ENCODE data around the gene ITPKC.
"Not testable (repeated sequence)": the region's sequence is repeated elsewhere in the genome, so short reads cannot be mapped to it uniquely, and the experiment has no call there.

Gene ITPKC

GRCh38 chr19:40776932-40777644 lies 60.2 kb downstream of the ITPKC start:
- Histone ChIP-seq H3K36me3 (ENCODE audit: insufficient read depth, low read length) (no peaks in the 10 kb centered on the region), H3K4me3 (ENCODE audit: low read depth in 1 of 2, low read length in 2 of 2) (peak overlapping the region; percentile 59 to 94)

GRCh38 chr19:40777645-40777936 lies 60.7 kb downstream of the ITPKC start:
- Histone ChIP-seq H3K4me1 (ENCODE audit: insufficient read depth, low read length) (peaks cover 17% of the 10 kb centered on the region), H3K9ac (ENCODE audit: low read length) (peak overlapping the region; percentile 69), H3K27ac (ENCODE audit: low read depth, low read length) (peak overlapping the region; percentile 99), H3K27me3 (ENCODE audit: control insufficient read depth in 1 of 2, insufficient read depth in 2 of 2, low read length in 2 of 2) (no peaks in the 10 kb centered on the region), H3K4me3 (ENCODE audit: low read depth in 1 of 2, low read length in 2 of 2) (peak overlapping the region; percentile 59 to 94), H3K9me3 (ENCODE audit: low read length) (no peaks in the 10 kb centered on the region), H3K36me3 (ENCODE audit: insufficient read depth, low read length) (no peaks in the 10 kb centered on the region)

More at GRCh38 chr19:40776932-40777644, 60.2 kb downstream of the ITPKC start:
- peaks cover 17% of the 10 kb centered on the region for H3K4me1 ChIP-seq (ENCODE audit: insufficient read depth, low read length)
- peak overlapping the region; percentile 99 for H3K27ac ChIP-seq (ENCODE audit: low read depth, low read length)
- peak overlapping the region; percentile 69 for H3K9ac ChIP-seq (ENCODE audit: low read length)
- no peaks in the 10 kb centered on the region for H3K27me3 ChIP-seq (ENCODE audit: control insufficient read depth in 1 of 2, insufficient read depth in 2 of 2, low read length in 2 of 2)
- no peaks in the 10 kb centered on the region for H3K9me3 ChIP-seq (ENCODE audit: low read length)

DNA sequence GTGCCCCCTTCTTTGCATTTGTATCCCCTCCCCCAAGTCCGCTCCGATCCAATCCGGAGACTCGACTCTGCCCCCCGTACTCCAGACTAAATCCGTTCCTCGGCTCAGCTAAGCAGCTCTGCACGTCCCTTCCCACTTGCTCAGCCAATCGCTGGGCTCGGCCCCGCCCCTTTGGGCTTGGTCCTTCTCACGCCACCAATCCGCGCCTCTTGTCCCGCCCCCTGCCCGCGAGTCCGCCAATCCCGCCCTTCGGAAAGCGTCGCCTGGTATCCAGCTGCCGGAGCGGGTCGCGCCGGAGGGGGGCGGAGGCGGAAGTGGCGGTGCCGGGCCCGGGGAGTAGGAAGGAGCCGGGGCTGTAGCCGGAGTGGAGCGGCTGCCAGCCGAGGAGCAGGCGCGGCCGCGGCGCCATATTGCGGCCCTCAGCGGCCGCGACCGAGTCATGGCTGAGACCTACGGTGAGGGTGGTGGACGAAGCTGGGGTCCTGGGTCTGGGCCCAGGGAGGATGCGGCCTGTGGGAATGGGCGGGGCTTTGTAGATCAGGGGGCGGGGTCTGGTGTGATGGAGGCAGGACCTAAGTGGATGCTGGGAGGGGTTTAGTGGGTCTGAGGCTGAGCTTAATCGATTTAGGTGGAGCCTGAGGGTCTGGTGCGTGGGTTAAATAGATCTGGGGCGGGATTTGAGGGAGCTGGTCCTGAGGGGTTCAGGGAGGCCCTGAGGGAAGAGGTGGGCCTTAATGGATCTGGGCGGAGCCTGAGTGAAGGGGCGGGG lies 61.2 kb downstream of the ITPKC start, which contains the start of gene RAB4B:
TSS of gene RAB4B (plus strand) at position 311 of the 769 bp plus-strand sequence. CDS start at position 440, 129 bp downstream.
- H3K4me1 ChIP-seq (ENCODE audit: insufficient read depth, low read length), result peaks cover 17% of the 10 kb centered on the region
- no peaks in the 10 kb centered on the region for H3K36me3 ChIP-seq (ENCODE audit: insufficient read depth, low read length)
- H3K4me3 ChIP-seq (ENCODE audit: low read depth in 1 of 2, low read length in 2 of 2), result peak within 1 kb of the TSS; percentile 59 to 94
- no peaks in the 10 kb centered on the region for H3K9me3 ChIP-seq (ENCODE audit: low read length)
- peak within 1 kb of the TSS; percentile 69 for H3K9ac ChIP-seq (ENCODE audit: low read length)
- H3K27me3 ChIP-seq (ENCODE audit: control insufficient read depth in 1 of 2, insufficient read depth in 2 of 2, low read length in 2 of 2), result no peaks in the 10 kb centered on the region
- H3K27ac ChIP-seq (ENCODE audit: low read depth, low read length), result peak within 1 kb of the TSS; percentile 99

GRCh38 chr19:40778706-40779284 lies 61.9 kb downstream of the ITPKC start:
- Histone ChIP-seq H3K4me3 (ENCODE audit: low read depth in 1 of 2, low read length in 2 of 2) (peak overlapping the region; percentile 35 to 94), H3K4me1 (ENCODE audit: insufficient read depth, low read length) (peaks cover 17% of the 10 kb centered on the region), H3K9ac (ENCODE audit: low read length) (no peak overlapping the region), H3K27me3 (ENCODE audit: control insufficient read depth in 1 of 2, insufficient read depth in 2 of 2, low read length in 2 of 2) (no peaks in the 10 kb centered on the region), H3K27ac (ENCODE audit: low read depth, low read length) (peak overlapping the region; percentile 59), H3K9me3 (ENCODE audit: low read length) (no peaks in the 10 kb centered on the region), H3K36me3 (ENCODE audit: insufficient read depth, low read length) (no peaks in the 10 kb centered on the region)

DNA sequence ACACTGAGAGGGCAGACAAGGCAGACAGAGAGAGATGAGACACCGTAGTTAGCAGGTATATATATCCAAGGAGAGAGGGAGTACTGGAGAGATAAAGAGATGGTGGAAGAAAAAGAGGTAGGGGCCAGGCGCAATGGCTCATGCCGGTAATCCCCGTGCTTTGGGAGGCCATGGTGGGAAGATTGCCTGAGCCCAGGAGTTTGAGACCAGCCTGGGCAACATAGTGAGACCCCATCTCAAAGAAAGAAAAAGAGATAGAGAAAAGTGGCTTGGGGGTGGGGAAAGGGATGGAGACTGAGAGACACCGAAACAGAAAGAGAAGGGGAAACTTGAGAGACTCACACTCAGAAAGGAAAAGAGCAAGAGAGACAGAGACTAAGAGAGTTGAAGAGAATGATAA lies 63.7 kb downstream of the ITPKC start:
- H3K9ac ChIP-seq (ENCODE audit: low read length), result no peak overlapping the region
- H3K27me3 ChIP-seq (ENCODE audit: control insufficient read depth in 1 of 2, insufficient read depth in 2 of 2, low read length in 2 of 2), result no peaks in the 10 kb centered on the region
- peaks cover 17% of the 10 kb centered on the region for H3K4me1 ChIP-seq (ENCODE audit: insufficient read depth, low read length)
- H3K9me3 ChIP-seq (ENCODE audit: low read length), result no peaks in the 10 kb centered on the region
- H3K36me3 ChIP-seq (ENCODE audit: insufficient read depth, low read length), result no peaks in the 10 kb centered on the region
- no peak overlapping the region for H3K27ac ChIP-seq (ENCODE audit: low read depth, low read length)
- H3K4me3 ChIP-seq (ENCODE audit: low read depth in 1 of 2, low read length in 2 of 2), result no peak overlapping the region

DNA sequence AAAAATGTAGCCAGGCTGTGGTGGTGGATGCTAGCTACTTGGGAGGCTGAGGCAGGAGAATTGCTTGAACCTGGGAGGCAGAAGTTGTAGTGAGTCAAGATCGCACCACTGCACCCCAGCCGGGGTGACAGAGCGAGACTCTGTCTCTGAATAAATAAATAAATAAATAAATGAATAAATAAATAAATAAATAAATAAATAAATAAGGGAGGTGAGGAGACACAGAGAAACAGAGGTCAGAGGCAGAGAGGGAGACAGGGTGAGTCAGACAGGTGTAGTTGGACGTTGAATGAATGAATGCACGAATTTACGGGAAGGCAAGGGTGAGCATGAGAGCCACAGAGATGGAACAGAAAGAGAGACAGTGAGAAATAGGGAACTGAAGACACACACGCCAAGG lies 64.2 kb downstream of the ITPKC start:
- H3K27ac ChIP-seq (ENCODE audit: low read depth, low read length), result no peak overlapping the region
- H3K4me3 ChIP-seq (ENCODE audit: low read depth in 1 of 2, low read length in 2 of 2), result no peak overlapping the region
- no peaks in the 10 kb centered on the region for H3K36me3 ChIP-seq (ENCODE audit: insufficient read depth, low read length)
- H3K9ac ChIP-seq (ENCODE audit: low read length), result no peak overlapping the region
- no peaks in the 10 kb centered on the region for H3K9me3 ChIP-seq (ENCODE audit: low read length)
- peaks cover 17% of the 10 kb centered on the region for H3K4me1 ChIP-seq (ENCODE audit: insufficient read depth, low read length)
- H3K27me3 ChIP-seq (ENCODE audit: control insufficient read depth in 1 of 2, insufficient read depth in 2 of 2, low read length in 2 of 2), result no peaks in the 10 kb centered on the region

- Histone ChIP-seq H3K27ac (ENCODE audit: low read depth, low read length) (no peak overlapping the region), H3K36me3 (ENCODE audit: insufficient read depth, low read length) (peaks cover 6% of the 10 kb centered on the region), H3K27me3 (ENCODE audit: control insufficient read depth in 1 of 2, insufficient read depth in 2 of 2, low read length in 2 of 2) (no peaks in the 10 kb centered on the region), H3K4me1 (ENCODE audit: insufficient read depth, low read length) (peaks cover 7% of the 10 kb centered on the region), H3K9ac (ENCODE audit: low read length) (no peak overlapping the region), H3K9me3 (ENCODE audit: low read length) (no peaks in the 10 kb centered on the region), H3K4me3 (ENCODE audit: low read depth in 1 of 2, low read length in 2 of 2) (no peak overlapping the region)
These were observed 66.8 kb downstream of the ITPKC start for GRCh38 chr19:40783711-40784110.

GRCh38 chr19:40784146-40784545 lies 67.2 kb downstream of the ITPKC start:
- H3K4me1 ChIP-seq (ENCODE audit: insufficient read depth, low read length); H3K9me3 ChIP-seq (ENCODE audit: low read length); H3K36me3 ChIP-seq (ENCODE audit: insufficient read depth, low read length); H3K27me3 ChIP-seq (ENCODE audit: control insufficient read depth in 1 of 2, insufficient read depth in 2 of 2, low read length in 2 of 2); H3K9ac ChIP-seq (ENCODE audit: low read length); H3K4me3 ChIP-seq (ENCODE audit: low read depth in 1 of 2, low read length in 2 of 2); H3K27ac ChIP-seq (ENCODE audit: low read depth, low read length): not testable (repeated sequence)

DNA sequence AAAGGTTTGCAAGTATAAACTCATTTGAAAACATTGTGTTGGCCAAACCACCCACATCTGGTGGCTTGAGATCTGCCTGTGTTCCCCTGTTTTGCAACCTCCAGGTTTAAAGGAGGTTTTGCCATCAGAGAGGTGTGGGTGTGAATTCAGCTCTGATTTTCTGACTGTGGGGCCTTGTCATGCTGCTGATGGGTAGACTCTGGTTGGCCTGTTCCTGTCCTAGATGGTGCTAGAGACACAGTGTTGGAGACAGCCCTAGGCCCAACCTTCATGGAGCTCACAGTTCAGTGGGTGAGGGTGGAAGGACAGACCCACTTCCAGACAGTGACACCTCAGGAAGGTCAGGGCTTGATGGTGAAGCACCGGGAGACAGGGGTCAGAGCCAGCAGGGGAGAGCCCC lies 68.6 kb downstream of the ITPKC start:
- no peak overlapping the region for H3K4me3 ChIP-seq (ENCODE audit: low read depth in 1 of 2, low read length in 2 of 2)
- no peaks in the 10 kb centered on the region for H3K27me3 ChIP-seq (ENCODE audit: control insufficient read depth in 1 of 2, insufficient read depth in 2 of 2, low read length in 2 of 2)
- H3K36me3 ChIP-seq (ENCODE audit: insufficient read depth, low read length), result peaks cover 11% of the 10 kb centered on the region
- no peaks in the 10 kb centered on the region for H3K9me3 ChIP-seq (ENCODE audit: low read length)
- H3K4me1 ChIP-seq (ENCODE audit: insufficient read depth, low read length), result no peaks in the 10 kb centered on the region
- no peak overlapping the region for H3K27ac ChIP-seq (ENCODE audit: low read depth, low read length)
- no peak overlapping the region for H3K9ac ChIP-seq (ENCODE audit: low read length)

DNA sequence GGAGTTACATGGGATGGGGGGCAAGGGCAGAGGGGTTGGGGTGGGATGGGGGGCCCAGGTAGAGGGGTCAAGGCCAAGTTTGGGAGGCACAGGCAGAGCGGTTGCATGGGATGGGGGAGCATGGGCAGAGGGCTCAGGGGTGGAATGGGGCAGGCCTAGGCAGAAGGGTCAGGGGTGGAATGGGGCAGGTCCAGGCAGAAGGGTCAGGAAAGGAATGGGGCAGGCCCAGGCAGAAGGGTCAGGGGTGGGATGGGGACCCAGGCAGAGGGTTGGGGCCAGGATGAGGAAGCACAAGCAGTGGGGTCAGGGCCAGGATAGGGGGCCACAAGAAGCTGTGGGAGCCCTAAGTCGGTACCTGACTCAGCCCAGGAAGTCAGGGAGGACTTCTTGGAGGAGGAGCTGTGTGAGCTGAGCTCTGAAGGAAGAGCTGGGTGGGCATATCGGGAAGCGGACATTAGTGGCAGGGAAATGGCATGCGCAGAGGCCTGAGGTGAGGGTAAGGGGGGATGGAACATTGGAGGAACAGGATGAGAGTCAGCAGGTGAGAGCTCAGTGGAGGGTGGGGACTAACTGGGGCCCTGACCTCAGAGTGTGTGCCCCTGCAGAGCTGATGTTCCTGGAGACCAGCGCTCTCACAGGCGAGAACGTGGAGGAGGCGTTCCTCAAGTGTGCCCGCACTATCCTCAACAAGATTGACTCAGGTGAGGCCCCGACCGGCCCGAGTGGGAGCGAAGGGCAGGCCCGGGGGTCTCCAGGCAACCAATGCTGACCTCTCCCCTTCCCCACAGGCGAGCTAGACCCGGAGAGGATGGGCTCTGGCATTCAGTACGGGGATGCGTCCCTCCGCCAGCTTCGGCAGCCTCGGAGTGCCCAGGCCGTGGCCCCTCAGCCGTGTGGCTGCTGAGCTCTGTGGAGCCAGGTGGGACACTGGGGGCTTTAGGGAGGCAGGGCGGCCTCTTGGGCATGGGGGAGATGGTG lies 69.4 kb downstream of the ITPKC start:
- H3K9ac ChIP-seq (ENCODE audit: low read length), result no peak overlapping the region
- H3K4me3 ChIP-seq (ENCODE audit: low read depth in 1 of 2, low read length in 2 of 2), result no peak overlapping the region
- H3K27me3 ChIP-seq (ENCODE audit: control insufficient read depth in 1 of 2, insufficient read depth in 2 of 2, low read length in 2 of 2), result no peaks in the 10 kb centered on the region
- no peaks in the 10 kb centered on the region for H3K9me3 ChIP-seq (ENCODE audit: low read length)
- no peak overlapping the region for H3K27ac ChIP-seq (ENCODE audit: low read depth, low read length)
- peaks cover 11% of the 10 kb centered on the region for H3K36me3 ChIP-seq (ENCODE audit: insufficient read depth, low read length)
- H3K4me1 ChIP-seq (ENCODE audit: insufficient read depth, low read length), result no peaks in the 10 kb centered on the region
